IMR-90 (cell line): Measurements from ENCODE around the gene TRPM3. TPM values are rescaled to one million over a fixed set of nuclear protein-coding genes. Genes with fewer than 3 reads are reported as not detected.

Experiments used
- ATAC-seq: fragments of 200-7000 bp; cut with Tn5 transposase; 2 replicates; pipeline ENCODE4 v1.9.1; 2020; ENCODE audit warnings: low read depth, mild to moderate bottlenecking, moderate library complexity
- BruUV-seq: library from RNA; stranded (reverse); fragments of 400-500 nt; replicated peaks from 2 replicates; lab custom pipeline; 2021; lab: Mats Ljungman, UMichigan
- CTCF ChIA-PET: fragments of 300-600 bp; formaldehyde crosslinking; extraction: SDS; loops from one replicate; lab custom pipeline; 2021; ENCODE audit warnings: antibody characterized with exemption; lab: Yijun Ruan, JAX
- POLR2A ChIA-PET: fragments of 300-600 bp; sonication (Branson Sonifier 250); formaldehyde crosslinking; loops from one replicate; lab custom pipeline; 2022; ENCODE audit warnings: antibody characterized with exemption; ENCODE audit not compliant: unreplicated experiment; lab: Charles Lee
- DNase-seq: peaks from one replicate; pipeline ENCODE4 v3.0.0; 2013
- H2AFZ ChIP-seq: replicated peaks from 2 replicates; pipeline ENCODE3; 2013; ENCODE audit warnings: low read length, mild to moderate bottlenecking; ENCODE audit not compliant: poor library complexity
- H2AK5ac ChIP-seq: 2 replicates; pipeline ENCODE4 v1.6.1; 2013; ENCODE audit warnings: low read depth, low read length, inconsistent platforms
- H2AK9ac ChIP-seq: replicated peaks from 2 replicates; pipeline ENCODE3; 2013; ENCODE audit warnings: mild to moderate bottlenecking, low read depth, low read length, moderate library complexity; ENCODE audit not compliant: poor library complexity
- H2BK120ac ChIP-seq: 2 replicates; pipeline ENCODE4 v1.6.1; 2013; ENCODE audit warnings: low read depth, low read length, inconsistent platforms
- H2BK15ac ChIP-seq: 3 replicates; pipeline ENCODE4 v1.6.1; 2013; ENCODE audit warnings: low read depth, low read length, inconsistent platforms
- H2BK20ac ChIP-seq: 2 replicates; pipeline ENCODE4 v1.6.1; 2013; ENCODE audit warnings: low read depth, mild to moderate bottlenecking, inconsistent platforms, low read length, moderate library complexity
- H2BK5ac ChIP-seq: 2 replicates; pipeline ENCODE4 v1.6.1; 2013; ENCODE audit warnings: mild to moderate bottlenecking, low read depth, low read length, inconsistent platforms; ENCODE audit not compliant: poor library complexity, severe bottlenecking
- H3K14ac ChIP-seq: replicated peaks from 2 replicates; pipeline ENCODE4 v1.6.1; 2013; ENCODE audit warnings: low read depth, low read length, inconsistent platforms
- H3K18ac ChIP-seq: 2 replicates; pipeline ENCODE4 v1.6.1; 2013; ENCODE audit warnings: low read depth, low read length, control low read depth
- H3K23ac ChIP-seq: 2 replicates; pipeline ENCODE4 v1.6.1; 2013; ENCODE audit warnings: low read depth, low read length, inconsistent platforms
- H3K27ac ChIP-seq: 2 replicates; pipeline ENCODE4 v1.5.1; 2013; ENCODE audit warnings: mild to moderate bottlenecking, control low read depth, low read length; ENCODE audit not compliant: insufficient read depth
- H3K27me3 ChIP-seq: 2 replicates; pipeline ENCODE4 v1.6.1; 2013; ENCODE audit warnings: low read length; ENCODE audit not compliant: control insufficient read depth, insufficient read depth
- H3K36me3 ChIP-seq: 2 replicates; pipeline ENCODE4 v1.6.1; 2013; ENCODE audit warnings: low read length, mixed read lengths; ENCODE audit not compliant: control insufficient read depth, insufficient read depth
- H3K4ac ChIP-seq: 2 replicates; pipeline ENCODE4 v1.6.1; 2013; ENCODE audit warnings: low read depth, low read length, inconsistent platforms
- H3K4me1 ChIP-seq: 2 replicates; pipeline ENCODE4 v1.6.1; 2013; ENCODE audit warnings: low read length, mixed read lengths; ENCODE audit not compliant: control insufficient read depth, insufficient read depth
- H3K4me2 ChIP-seq: 2 replicates; pipeline ENCODE4 v1.6.1; 2013; ENCODE audit warnings: low read depth, mild to moderate bottlenecking, control low read depth, low read length, moderate library complexity
- H3K4me3 ChIP-seq: 2 replicates; pipeline ENCODE4 v1.5.1; 2013; ENCODE audit warnings: low read depth, mild to moderate bottlenecking, control low read depth, low read length, moderate library complexity; ENCODE audit not compliant: insufficient read depth
- H3K56ac ChIP-seq: 2 replicates; pipeline ENCODE4 v1.6.1; 2013; ENCODE audit warnings: low read length, inconsistent platforms; ENCODE audit not compliant: insufficient read depth; ENCODE audit errors: extremely low read depth
- H3K79me1 ChIP-seq, 2 experiments: 2 replicates each; pipeline ENCODE4 v1.6.1; 2013; ENCODE audit warnings: low read length in 2 of 2, inconsistent platforms in 1 of 2, low read depth in 1 of 2
- H3K9ac ChIP-seq: 2 replicates; pipeline ENCODE4 v1.6.1; 2013; ENCODE audit warnings: low read depth, low read length, control low read depth
- H3K9me1 ChIP-seq: 2 replicates; pipeline ENCODE4 v1.6.1; 2013; ENCODE audit warnings: low read length, inconsistent platforms; ENCODE audit not compliant: insufficient read depth
- H3K9me3 ChIP-seq: 2 replicates; pipeline ENCODE4 v1.6.1; 2013; ENCODE audit warnings: low read length; ENCODE audit not compliant: control insufficient read depth, insufficient read depth
- H4K20me1 ChIP-seq: 2 replicates; pipeline ENCODE4 v1.6.1; 2013; ENCODE audit warnings: low read length, inconsistent platforms; ENCODE audit not compliant: insufficient read depth
- H4K5ac ChIP-seq: 2 replicates; pipeline ENCODE4 v1.6.1; 2013; ENCODE audit warnings: mild to moderate bottlenecking, low read depth, low read length, control low read depth
- H4K8ac ChIP-seq, 2 experiments: 2 replicates each; pipeline ENCODE4 v1.6.1; 2013; ENCODE audit warnings: low read depth in 2 of 2, low read length in 2 of 2, control low read depth in 1 of 2, inconsistent platforms in 1 of 2
- H4K91ac ChIP-seq: 2 replicates; pipeline ENCODE4 v1.6.1; 2013; ENCODE audit warnings: low read depth, low read length, inconsistent platforms; ENCODE audit not compliant: insufficient read depth
- POLR2A ChIP-seq: IDR thresholded peaks from 2 replicates; pipeline ENCODE4 v1.6.1; 2012; ENCODE audit warnings: mild to moderate bottlenecking, low read depth, low read length
- RCOR1 ChIP-seq: IDR thresholded peaks from 2 replicates; pipeline ENCODE4 v1.6.1; 2012; ENCODE audit warnings: mild to moderate bottlenecking, low read length, improper control_type of control experiment; ENCODE audit not compliant: insufficient replicate concordance
- RFX5 ChIP-seq: IDR thresholded peaks from 2 replicates; pipeline ENCODE4 v1.8.0; 2012; ENCODE audit warnings: low read depth, mild to moderate bottlenecking, low read length, moderate library complexity
- WGBS, 2 experiments: methylation state at CpG; one replicate each; pipeline versions ENCODE4 v1.1.5 to v1.1.7; 2013; ENCODE audit warnings: missing lambda C conversion rate in 2 of 2; ENCODE audit not compliant: insufficient read length in 1 of 2; ENCODE audit errors: extremely low coverage in 2 of 2; 5-methylcytosine and 5-hydroxymethylcytosine counted together
- dilution Hi-C: fragments of 300-500 bp; cut with HindIII; formaldehyde crosslinking; loops from one replicate; pipeline ENCODE4 v1.14.3; 2018; ENCODE audit warnings: low sequenced_read_pairs; ENCODE audit not compliant: unreplicated experiment
- in situ Hi-C: fragments of 300-500 bp; cut with MboI; formaldehyde crosslinking; loops from 3 replicates; pipeline ENCODE4 v1.14.3; 2019; ENCODE audit warnings: low sequenced_read_pairs, inconsistent platforms, mixed read lengths
- intact Hi-C: fragments of 100-400 bp; cut with micrococcal nuclease; formaldehyde crosslinking; loops from 2 replicates; pipeline ENCODE4 v1.10.0; 2022
- polyA plus RNA-seq, 3 experiments: library from polyadenylated mRNA; depleted of rRNA; stranded (reverse); fragments of >200 nt; gene quantifications; 2 replicates each; pipeline ENCODE4 v1.2.3, GENCODE V29; 2012; ENCODE audit warnings: low replicate concordance in 1 of 3
- total RNA-seq: library from RNA; depleted of rRNA; stranded (reverse); fragments of >200 nt; gene quantifications from 2 replicates; pipeline ENCODE4 v1.2.3, GENCODE V29; 2012
- TF ChIP-seq, protein P1 (sequence below): fragments of 150-350 bp; IDR thresholded peaks from 2 replicates; pipeline ENCODE4 v1.6.1; 2017; ENCODE audit warnings: mild to moderate bottlenecking, antibody characterized with exemption, low read length, low read depth
- TF ChIP-seq, protein P2 (sequence below): conservative IDR thresholded peaks from 2 replicates; pipeline ENCODE4 v1.5.1; 2012; ENCODE audit warnings: mild to moderate bottlenecking, low read depth, low read length, improper control_type of control experiment

Gene TRPM3
- total and polyA plus RNA-seq, 2 of the 4 experiments (the other 2 are of a cell fraction) = not detected

DNA sequence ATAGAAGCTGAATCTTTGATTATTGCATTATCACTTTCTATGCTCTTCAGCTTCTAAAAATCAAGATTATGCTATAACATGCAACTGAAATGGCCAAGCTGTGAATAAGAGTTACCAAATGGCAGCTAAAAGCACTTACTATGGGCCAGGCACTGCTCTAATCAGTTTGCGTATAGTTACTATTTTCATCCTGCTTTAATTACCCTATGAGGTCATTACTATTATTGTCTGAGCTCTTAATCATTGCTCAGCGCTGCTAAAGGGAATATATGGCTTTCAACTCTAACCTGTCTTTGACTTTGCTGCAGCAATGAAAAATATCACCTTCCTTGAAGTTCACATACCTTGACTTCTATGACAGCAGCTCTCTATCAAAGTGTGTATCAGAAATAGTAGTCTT, 210.8 kb downstream of the TRPM3 start:
- no peak for ATAC-seq
- TF ChIP-seq, protein P1, sequence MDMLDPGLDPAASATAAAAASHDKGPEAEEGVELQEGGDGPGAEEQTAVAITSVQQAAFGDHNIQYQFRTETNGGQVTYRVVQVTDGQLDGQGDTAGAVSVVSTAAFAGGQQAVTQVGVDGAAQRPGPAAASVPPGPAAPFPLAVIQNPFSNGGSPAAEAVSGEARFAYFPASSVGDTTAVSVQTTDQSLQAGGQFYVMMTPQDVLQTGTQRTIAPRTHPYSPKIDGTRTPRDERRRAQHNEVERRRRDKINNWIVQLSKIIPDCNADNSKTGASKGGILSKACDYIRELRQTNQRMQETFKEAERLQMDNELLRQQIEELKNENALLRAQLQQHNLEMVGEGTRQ = no peak
- no peak for TF ChIP-seq RFX5
- TF ChIP-seq, protein P2, sequence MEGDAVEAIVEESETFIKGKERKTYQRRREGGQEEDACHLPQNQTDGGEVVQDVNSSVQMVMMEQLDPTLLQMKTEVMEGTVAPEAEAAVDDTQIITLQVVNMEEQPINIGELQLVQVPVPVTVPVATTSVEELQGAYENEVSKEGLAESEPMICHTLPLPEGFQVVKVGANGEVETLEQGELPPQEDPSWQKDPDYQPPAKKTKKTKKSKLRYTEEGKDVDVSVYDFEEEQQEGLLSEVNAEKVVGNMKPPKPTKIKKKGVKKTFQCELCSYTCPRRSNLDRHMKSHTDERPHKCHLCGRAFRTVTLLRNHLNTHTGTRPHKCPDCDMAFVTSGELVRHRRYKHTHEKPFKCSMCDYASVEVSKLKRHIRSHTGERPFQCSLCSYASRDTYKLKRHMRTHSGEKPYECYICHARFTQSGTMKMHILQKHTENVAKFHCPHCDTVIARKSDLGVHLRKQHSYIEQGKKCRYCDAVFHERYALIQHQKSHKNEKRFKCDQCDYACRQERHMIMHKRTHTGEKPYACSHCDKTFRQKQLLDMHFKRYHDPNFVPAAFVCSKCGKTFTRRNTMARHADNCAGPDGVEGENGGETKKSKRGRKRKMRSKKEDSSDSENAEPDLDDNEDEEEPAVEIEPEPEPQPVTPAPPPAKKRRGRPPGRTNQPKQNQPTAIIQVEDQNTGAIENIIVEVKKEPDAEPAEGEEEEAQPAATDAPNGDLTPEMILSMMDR = no peak
- no peak for TF ChIP-seq POLR2A
- TF ChIP-seq RCOR1 = no peak
- Histone ChIP-seq H3K4me1 (no peaks in the 10 kb centered on the region), H3K4ac (no peak overlapping the region), H4K8ac (no peak overlapping the region), H2BK15ac (no peak overlapping the region), H2AFZ (no peak overlapping the region), H3K9me3 (no peaks in the 10 kb centered on the region; the same call in 1 of the 2 replicates), H2AK5ac (no peak overlapping the region), H3K27me3 (peaks cover 8% of the 10 kb centered on the region), H4K20me1 (no peaks in the 10 kb centered on the region), H3K36me3 (no peaks in the 10 kb centered on the region), H3K18ac (no peak overlapping the region), H3K23ac (no peak overlapping the region), H3K14ac (no peak overlapping the region), H2BK20ac (no peak overlapping the region), H3K4me3 (no peak overlapping the region), H2BK120ac (no peak overlapping the region), H3K9me1 (no peaks in the 10 kb centered on the region), H3K4me2 (no peak overlapping the region), H2BK5ac (no peak overlapping the region), H4K91ac (no peak overlapping the region), H3K79me1 (no peaks in the 10 kb centered on the region), H3K27ac (no peak overlapping the region), H2AK9ac (no peak overlapping the region), H4K5ac (no peak overlapping the region), H3K9ac (no peak overlapping the region), H3K56ac (no peak overlapping the region)
- DNase-seq = no peak
- dilution Hi-C loops = no loop called here
- CTCF ChIA-PET = no interaction called here
- intact Hi-C loops = no loop called here
- no TSS peak for BruUV-seq
- POLR2A ChIA-PET = no interaction called here
- WGBS, 2 experiments = no CpG with 5 or more reads among the region's 2 CpGs
- in situ Hi-C loops = loop anchor here (10.0 to 25.0 kb wide), 2 partner anchors 102 to 334 kb away; no protein-coding TSS in a partner anchor
